GM21367 (cell line): ENCODE measurements around the gene GPBAR1.
A peak's percentile ranks its signal among the peaks of the same experiment; 100 is the strongest.

Experiments used
- ATAC-seq: cut with Tn5 transposase; IDR thresholded peaks from one replicate; pipeline ENCODE4 v1.9.1; 2021; ENCODE audit not compliant: unreplicated experiment

Gene GPBAR1

DNA sequence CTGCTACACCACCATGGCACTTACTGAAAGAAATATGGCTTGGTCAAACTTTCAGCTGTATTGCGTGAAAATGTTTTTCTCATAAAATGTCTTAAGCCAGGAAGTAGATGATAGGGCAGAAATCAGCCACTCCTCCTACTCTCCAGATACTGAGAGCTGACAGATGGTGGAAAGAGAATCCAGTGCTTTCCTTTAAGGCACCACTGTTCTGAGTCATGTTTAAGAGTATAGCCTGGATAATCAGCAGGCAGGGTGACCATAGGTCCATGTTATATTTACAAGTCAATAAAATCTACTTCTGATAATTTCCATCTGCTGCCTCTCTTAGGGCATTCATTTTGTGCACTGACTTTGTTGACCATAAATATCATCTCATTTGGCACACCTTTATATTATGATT, 21.9 kb upstream of the GPBAR1 start:
- no peak for ATAC-seq

DNA sequence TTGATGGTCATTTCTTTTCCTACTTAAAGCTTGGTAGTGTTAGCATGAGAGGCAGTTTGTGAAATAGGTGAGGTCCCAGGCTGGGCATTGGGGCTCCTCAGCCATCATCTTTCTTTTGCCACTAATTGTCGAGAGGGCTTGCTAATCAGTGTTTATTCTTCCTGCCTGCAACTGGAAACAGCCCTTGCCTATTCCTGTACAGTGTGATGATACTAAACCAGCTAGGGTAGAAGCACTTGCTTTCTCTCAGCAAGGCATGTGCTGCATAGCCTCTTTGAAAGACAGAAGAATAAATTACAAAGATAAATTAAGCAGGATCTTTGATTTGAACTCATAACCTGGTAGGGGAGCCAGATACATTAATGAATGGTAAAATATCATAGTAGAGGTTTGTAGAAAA, 16.6 kb upstream of the GPBAR1 start:
- no peak for ATAC-seq

DNA sequence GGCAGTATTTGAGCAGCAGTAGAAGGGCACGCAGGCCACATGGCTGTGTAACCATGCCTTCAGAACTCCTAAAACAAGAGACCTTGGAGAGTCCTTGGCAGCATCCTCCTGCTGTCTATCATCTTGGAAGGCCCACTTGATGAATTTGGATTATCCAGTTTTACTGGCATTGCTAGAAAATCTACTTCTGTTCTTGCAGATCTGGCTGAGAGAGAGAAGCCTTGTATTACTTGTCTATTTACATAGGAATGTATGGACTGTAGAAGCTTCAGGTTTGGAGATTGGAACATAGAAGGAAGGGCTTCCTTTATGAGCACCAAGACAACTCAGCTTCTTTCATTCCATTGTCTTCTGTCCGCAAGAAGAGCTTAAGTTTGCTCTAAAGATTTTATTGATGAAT, 16.1 kb upstream of the GPBAR1 start:
- ATAC-seq, result no peak

DNA sequence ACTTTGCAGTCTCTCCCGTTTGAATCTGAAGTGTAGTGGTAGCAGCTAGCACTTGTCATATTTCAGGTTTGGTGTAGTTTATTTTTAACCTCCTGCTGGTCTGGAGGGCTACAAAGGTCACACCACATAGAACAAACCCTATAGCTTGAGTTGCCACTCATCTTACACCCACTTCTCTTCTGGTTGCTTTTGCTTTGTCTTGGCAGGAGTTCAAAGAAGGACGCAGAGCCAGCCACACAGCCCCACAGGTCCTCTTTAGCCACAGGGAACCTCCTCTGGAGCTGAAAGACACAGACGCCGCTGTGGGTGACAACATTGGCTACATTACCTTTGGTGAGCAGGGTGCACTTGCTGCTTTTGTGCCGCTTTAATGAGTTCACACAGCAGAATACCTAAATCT, 15.6 kb upstream of the GPBAR1 start:
- no peak for ATAC-seq

DNA sequence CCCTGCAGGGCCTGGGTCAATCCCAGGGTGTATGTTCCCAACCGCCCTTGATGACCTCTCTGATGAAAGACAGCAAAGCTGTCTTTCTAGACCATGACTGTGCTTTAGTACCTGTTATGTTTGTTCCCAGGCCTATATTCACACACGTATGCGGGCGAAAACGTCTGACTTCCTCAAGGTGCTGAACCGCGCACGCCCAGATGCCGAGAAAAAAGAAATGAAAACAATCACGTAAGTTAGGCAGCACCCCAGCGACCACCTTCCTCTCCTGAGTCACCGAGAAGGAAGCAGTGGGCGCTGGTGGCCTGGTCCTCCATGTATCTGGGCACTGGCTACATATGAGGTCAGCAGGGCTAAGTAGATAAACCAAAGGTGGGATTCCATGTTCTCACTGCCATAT, 11.1 kb upstream of the GPBAR1 start:
- no peak for ATAC-seq

DNA sequence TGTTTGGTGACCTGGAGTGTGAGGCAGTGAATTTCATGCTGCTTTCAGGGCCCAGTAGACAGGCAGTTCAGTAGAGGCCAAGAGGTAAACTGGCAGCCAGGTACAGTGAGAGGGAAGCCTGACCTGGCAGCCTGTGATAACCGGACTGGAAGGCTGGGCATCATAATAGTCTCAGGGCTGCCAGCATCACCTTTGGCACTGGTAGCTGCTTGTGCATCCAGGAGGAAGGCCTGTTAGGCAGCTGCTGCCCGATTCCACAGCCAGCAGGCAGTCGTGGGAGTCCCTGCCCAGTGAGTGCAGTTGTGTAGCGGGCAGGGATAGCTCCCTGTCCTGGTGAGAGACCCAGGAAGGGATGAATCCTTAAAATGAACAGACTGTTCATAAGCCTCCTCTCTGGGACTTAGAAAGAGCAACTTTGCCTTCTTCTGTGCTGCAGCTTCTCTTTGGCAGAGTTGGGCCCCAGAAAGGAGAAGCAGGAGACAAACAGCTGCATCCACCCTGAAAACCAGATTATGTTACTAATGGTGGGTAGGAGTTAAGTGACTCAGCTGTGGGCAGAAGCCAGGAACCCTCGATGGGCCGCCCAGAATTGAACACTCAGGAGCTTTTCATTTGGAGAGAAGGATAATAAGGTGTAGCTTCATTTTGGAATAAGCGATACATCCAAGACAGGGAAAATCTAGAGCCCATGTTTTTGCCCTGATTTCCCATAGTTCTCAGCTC, 8.1 kb upstream of the GPBAR1 start:
- ATAC-seq, result no peak

DNA sequence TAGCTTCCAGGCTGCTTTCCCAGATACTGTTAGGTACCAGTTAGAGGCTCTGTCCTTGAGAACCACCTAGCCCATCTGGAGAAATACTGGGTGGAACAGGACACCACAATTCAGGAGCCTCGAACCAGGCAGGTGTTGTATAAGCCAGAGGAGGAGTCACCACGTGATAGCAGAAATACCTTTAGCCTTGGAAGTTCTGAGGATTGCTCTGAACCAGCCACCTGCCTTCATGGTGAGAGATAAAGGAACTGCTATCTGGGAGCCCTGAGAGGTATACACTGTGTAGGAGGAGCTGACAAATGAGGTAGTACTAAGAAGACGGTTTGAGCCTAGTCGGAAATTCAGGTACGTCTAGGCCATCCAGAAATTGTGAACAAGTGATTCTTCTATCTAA, 7.6 kb upstream of the GPBAR1 start:
- no peak for ATAC-seq

DNA sequence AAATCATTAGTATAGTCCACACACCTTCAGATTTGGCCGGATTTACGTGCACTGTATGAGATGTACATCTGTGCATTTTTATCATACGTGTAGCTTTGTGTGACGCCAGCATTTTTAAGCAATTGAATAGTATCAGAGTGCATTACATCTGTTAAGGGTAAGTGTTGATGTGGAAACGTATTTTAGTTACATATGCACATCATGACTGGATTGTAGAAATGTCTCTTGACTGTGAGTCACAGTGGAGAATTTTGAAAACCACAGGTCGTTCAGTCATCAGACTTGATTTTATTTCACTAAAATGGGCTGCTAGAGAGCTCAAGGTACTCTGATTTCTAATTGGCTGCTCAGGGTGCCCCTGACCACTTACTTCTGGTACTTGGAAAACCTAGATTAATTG, 5.4 kb upstream of the GPBAR1 start:
- no peak for ATAC-seq

DNA sequence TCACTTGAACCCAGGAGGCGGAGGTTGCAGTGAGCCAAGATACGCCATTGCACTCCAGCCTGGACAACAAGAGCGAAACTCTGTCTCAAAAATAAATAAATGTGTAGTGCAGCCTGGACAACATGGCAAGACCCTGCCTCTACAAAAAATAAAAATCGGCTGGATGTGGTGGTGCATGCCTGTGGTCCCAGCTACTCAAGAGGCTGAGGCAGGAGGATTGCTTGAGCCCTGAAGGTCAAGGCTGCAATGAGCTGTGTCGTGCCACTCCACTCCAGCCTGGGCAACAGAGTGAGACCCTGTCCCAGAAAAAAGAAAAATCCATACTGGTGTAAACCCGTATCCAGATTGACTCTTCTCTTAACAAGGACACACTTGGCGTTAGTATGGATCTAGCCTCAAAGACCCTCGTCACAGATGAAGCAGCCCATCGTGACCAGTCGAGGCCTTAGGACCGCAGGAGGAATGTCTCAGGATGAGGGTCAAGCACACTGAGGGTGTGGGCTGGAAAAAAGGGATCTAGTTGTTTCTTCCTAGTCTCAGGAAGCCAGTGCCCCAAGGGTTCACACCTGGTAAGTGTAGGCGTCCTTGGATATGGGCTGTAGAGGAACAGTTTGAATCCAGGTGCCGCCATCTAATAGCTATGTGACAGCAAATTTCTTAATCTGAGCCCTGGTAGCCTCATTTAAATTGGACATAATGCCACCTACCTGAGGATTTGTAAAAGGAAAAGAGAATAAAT, 4.0 kb upstream of the GPBAR1 start:
- no peak for ATAC-seq

DNA sequence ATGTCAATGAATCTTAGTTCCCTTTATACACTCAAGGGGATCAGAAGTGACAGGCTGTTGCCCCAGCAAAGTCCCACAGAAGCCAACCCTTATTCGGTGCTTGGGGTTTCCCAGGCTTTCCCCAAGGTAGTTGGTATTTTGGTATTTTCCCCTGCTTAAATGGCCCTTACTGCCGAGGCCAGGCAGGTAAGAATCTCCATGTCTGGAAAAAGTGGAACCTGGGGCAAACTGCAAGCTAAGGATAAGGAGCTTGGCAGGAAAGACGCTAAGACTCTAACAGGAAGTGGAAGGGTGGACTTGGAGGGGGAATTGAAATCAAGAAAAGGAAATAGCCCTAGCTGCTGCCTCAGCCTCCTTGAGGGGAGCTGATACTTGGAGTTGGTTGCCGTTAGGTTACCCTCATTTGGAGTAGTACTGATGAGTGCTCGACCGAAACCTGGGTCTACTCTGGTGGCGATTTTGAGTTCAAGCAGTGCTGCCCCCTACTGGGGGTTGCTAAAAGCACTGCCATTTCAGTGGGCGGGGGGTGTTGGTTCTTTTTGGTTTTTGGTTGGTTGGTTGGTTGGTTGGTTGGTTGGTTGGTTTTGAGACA, 3.3 kb upstream of the GPBAR1 start:
- ATAC-seq, result peak; percentile 72

DNA sequence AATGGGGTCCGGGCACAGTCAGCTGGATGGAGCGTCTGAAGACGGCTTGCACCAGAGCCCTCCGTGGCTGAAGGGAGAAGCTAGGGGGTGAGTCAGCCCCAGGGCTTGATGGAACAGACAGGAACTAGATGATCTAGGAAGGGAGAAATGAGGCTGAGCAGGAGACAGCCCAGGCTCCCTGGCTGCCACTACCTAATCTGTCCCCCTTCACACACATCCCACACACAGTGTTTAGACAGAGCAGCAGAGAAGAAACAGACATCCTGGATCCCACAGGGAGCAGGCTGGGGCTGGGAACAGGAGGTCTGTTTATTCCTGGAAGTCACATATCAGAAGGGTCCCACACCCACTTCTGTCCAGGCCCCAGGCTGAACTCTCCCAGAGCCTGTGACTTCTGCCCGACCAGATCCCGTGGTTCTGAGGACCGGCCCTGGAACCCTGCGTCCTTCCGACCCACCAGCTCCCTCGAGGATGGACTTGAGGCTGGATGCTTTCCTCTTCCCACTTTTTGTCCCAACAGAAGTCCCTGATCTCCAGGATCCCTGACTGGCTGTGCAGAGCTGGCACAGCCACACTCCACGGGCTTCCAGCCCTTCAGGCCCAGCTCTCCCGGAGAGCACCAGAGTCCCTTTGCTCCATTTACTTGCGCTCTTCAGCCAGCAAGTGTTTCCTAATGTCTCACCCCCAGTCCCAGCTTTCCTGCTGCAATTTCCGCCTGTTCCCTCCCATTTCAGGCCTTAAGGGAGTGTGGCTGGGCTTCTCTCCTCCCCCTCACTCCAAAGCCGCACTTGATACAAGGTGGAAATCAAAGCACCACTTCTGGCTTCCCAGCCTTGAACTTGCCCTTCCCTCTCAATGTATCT, 1.5 kb upstream of the GPBAR1 start:
- ATAC-seq, result no peak

DNA sequence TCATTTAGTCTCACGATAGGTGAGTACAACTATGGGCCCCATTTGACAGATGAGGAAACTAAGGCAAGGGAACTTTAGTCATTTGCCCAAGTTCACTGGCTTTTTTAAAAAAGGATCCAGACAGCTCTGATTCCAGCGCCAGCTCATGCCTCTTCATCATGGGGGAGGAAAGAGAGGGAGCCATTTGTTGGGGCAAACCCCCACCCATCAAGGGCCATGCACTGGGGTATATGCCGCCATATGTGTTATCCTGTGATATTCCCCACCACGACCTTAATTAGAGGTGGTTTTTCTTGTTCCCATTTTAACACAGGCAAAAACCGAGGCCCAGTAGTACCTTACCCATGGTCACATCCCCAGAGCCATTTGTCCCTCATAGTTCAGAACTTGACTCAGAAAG, 649 bp upstream of the GPBAR1 start:
- no peak for ATAC-seq

DNA sequence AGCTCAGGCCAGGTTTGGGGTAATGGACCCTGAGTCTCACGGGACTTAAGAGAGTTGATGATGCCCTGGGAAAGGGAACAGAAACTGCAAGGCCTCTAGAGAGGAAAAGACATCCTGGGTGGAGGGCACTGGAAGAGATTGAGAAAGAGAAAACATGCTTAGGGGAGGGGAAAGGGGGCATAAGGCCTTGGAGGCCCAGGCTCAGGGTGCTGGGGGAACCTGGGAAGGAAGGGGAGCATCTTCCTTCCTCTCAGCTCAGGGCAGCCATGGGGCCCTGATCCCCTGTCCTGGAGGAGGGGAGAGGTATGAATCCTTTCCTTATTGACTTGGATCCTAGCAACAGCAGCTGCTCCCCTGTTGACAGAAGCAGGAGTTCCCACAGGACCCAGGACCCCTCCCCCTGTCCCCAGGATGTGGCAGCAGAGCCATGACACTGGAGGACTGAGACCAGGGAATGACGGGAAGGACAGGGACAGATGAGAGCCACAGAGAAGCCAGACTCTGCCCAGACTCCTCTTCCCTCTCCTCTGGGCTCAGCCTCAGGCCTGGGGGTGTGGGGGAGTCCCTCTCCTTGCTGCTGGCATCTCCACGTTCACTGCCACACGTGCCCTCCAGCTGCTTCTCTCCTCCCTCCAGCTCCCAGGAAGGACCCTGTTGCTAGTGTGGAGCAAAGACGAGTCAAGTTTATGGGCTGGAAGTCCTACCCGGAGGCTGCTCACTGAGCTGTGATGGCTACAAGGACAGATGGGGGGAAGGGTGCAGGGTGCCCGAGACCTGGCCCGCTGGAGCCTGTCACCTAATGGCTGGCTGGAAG, 815 bp downstream of the GPBAR1 start:
- no peak for ATAC-seq

DNA sequence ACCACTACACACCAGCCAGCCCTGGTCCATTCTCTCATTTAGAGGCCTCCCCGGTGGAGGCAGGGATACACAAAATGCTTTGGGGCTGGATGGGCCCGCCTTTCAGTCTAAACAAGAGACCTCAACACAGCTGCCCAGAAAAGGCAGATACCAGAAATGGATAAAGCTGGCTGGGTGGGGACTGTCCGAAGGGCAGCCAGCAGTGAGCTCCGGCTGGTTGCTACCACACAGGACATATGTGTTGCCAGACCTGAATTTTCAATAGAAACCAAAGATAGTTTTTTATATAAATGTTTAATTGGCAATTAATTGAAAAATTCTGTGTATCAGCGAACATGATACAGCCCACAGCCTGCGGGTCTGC, 1.4 kb downstream of the GPBAR1 start:
- ATAC-seq, result no peak

DNA sequence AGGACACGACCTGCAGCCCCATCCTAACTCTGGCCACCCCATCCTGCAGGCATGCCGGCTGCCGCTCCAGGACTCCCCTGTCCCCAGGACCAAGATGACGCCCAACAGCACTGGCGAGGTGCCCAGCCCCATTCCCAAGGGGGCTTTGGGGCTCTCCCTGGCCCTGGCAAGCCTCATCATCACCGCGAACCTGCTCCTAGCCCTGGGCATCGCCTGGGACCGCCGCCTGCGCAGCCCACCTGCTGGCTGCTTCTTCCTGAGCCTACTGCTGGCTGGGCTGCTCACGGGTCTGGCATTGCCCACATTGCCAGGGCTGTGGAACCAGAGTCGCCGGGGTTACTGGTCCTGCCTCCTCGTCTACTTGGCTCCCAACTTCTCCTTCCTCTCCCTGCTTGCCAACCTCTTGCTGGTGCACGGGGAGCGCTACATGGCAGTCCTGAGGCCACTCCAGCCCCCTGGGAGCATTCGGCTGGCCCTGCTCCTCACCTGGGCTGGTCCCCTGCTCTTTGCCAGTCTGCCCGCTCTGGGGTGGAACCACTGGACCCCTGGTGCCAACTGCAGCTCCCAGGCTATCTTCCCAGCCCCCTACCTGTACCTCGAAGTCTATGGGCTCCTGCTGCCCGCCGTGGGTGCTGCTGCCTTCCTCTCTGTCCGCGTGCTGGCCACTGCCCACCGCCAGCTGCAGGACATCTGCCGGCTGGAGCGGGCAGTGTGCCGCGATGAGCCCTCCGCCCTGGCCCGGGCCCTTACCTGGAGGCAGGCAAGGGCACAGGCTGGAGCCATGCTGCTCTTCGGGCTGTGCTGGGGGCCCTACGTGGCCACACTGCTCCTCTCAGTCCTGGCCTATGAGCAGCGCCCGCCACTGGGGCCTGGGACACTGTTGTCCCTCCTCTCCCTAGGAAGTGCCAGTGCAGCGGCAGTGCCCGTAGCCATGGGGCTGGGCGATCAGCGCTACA, 2.1 kb downstream of the GPBAR1 start:
- no peak for ATAC-seq

DNA sequence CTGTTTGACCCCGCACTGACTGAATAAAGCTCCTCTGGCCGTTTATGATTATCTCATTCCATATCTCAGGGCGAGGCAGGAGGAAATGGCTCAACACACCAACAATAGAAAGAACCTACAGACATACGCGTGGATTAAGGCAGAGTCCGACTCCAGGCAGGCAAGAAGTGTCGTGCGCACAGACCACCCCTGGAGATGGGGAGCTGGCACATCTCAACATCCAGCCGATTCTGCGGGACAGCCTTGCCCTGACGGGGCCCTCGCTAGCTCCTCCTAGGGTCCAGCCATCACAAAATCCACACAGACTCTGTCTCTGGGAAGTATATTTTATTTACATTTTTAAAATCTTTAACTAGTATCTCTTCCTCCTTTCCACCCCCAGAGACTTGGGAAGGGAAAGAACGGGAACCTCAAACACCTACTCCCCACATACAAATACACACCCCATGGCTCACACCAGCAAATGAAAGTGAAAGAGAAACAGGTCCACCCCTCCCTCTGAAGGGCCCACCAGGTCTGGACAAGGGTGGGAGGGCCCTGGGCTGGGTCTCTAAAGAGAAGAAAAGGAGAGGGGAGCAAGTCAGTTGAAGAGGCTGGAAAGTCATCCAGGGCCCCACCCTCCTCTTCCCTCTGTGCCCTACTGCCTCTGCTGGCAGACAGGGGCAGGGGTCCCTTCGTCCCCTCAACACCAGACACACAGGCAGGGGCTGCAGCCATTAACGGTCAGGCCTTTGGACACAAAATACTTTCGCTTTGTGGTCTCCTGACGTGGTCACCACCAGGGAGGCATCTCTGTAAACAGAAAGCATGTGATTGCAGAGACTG, 3.2 kb downstream of the GPBAR1 start:
- no peak for ATAC-seq

DNA sequence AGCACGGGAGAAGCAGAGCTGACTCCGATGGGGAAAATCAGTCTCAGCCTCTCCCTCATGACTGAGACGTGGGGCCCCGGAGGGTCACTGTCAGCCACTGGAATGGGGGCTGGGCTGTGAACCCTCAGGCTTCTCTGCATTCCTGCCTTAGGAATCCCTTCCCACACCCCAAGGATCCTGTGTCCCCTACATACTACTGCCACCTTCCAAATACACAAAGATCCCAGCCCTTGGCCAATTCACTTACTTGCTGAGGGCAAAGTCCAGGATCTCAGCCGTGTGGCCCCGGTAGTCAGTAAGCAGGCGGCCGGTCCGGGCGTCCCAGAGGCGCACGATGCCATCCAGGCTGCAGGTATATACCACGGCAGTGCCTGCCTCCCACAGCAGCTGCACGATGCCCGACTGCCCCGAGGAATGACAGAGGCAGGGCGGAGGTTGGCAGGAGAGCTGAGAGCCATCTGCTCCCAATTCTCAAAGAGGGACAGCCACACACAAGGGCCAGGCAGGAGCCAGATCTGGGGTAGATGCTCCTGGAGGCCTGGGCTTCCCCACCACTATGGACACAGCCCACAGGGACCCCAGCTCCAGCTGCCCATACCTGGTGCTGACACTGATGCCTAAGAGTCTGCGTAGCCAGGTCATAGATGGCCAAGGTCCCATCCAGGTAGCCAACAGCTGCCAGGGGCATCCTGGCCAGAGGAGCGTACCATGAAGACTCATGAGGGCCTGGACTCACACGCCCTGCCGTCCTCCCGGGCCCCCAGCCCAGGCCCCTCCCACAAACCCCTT, 4.2 kb downstream of the GPBAR1 start:
- no peak for ATAC-seq

DNA sequence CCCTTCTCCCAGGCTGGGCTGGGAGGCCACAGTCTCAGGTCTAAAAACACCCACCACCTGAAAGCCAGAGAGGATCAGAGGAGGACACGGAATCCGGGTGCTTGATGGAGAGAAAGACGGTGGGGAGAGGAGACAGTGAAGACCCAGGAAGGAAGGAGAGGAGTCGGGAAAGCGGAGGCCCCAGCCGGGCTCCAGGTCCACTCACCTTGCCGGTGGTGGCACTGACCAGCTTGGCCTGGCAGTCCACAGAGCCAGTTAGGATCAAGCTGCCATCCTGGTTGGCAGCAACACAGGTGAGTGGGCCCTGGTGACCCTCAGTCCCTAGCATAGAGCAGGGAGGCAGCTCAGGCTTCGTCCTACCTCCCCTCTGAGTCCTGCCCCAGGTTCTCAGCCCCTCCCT, 4.8 kb downstream of the GPBAR1 start:
- no peak for ATAC-seq
